ENCODE measurements around the gene MAP3K19. TPM values are rescaled to one million over a fixed set of nuclear protein-coding genes. Genes with fewer than 3 reads are reported as not detected.

Gene MAP3K19
- total RNA-seq, 4 donors from 2014 or later: not detected

GRCh38 chr2:134950886-134951285, 96.4 kb downstream of the MAP3K19 start:
- DNase-seq (ENCODE audit: low spot score): no peak
- no peak for ATAC-seq (ENCODE audit: low FRiP score)

DNA sequence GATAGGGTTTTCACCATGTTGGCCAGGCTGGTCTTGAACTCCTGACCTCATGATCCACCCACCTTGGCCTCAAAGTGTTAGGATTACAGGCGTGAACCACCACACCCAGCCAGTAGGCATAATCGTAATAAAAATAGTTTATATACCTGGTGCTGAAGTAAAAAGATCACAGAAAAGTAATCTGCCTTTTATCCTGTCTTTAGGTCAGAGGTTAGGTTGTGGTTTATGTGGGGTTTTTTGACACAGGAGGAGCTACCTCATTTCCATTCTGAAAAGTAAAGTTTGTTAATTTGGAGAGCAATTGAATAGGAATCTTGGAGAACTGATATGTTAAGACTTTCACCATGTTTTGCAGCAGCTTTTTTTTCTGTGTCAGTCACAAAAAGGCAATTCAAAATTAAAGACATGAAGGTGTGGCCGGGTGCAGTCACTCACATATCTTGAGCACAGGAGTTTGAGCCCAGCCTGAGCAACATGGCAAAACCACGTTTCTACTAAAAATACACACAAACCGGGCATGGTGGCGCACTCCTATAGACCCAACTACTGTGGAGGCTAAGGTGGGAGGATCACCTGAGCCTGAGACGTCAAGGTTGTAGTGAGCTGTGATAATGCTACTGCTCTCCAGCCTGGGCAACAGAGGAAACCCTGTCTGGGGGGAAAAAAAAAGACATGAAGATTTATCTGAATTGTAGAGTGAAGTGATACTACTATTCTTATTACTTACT, 97.1 kb downstream of the MAP3K19 start:
- TF ChIP-seq CTCF (IDR thresholded peaks at IDR 0.05): no peak
- no peak for DNase-seq (ENCODE audit: low spot score)
- ATAC-seq (ENCODE audit: low FRiP score): no peak

More at GRCh38 chr2:134950886-134951285, 96.4 kb downstream of the MAP3K19 start:
- no peak for TF ChIP-seq CTCF (IDR thresholded peaks at IDR 0.05)

DNA sequence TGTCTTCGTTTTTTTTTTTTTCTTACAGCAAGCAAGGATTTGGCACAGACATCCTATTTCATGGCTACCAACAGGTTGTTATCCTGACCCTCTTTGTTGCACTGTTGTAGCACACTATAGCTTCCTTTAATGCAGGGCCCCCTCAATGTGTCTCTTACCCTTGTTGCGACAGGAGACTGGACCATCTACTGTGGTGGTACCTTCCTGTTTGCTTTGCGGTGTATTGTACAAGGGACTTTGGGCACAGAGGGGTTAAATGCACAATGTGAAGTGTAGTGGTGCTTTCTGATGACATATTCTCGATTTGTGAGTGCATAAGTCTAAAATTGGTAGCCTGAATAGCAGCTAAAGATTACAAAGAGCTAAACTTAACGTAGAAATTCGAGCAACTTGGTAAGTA, 101.2 kb downstream of the MAP3K19 start:
- TF ChIP-seq CTCF (IDR thresholded peaks at IDR 0.05): no peak
- no peak for ATAC-seq (ENCODE audit: low FRiP score)
- DNase-seq (ENCODE audit: low spot score): no peak

DNA sequence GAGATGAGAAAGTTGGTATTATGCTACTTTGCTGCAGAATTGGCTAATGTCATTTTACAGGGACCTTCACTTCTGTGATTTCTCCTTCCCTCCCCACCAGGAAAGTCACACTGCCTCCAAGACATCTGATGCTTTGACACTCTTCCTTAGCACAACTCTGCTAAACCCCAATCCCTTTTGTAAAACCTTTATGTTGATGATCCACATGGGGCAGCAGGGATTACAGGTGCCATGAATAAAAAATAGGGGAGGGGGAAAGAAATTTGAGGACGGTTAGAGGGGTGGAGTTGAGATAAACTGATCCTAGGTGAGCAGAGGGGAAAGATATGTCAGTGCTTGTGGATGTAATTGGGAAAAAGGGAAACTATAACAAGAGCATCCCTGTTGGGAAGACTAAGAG, 102.3 kb downstream of the MAP3K19 start:
- no peak for TF ChIP-seq CTCF (IDR thresholded peaks at IDR 0.05)
- ATAC-seq (ENCODE audit: low FRiP score) (no peak), DNase-seq (ENCODE audit: low spot score) (no peak)

GRCh38 chr2:134943540-134943939, 103.7 kb downstream of the MAP3K19 start:
- TF ChIP-seq CTCF (IDR thresholded peaks at IDR 0.05): no peak
- ATAC-seq (ENCODE audit: low FRiP score): no peak
- no peak for DNase-seq (ENCODE audit: low spot score)

GRCh38 chr2:134936691-134937090, 110.6 kb downstream of the MAP3K19 start:
- DNase-seq (ENCODE audit: low spot score) (no peak), ATAC-seq (ENCODE audit: low FRiP score) (no peak)
- no peak for TF ChIP-seq CTCF (IDR thresholded peaks at IDR 0.05)

DNA sequence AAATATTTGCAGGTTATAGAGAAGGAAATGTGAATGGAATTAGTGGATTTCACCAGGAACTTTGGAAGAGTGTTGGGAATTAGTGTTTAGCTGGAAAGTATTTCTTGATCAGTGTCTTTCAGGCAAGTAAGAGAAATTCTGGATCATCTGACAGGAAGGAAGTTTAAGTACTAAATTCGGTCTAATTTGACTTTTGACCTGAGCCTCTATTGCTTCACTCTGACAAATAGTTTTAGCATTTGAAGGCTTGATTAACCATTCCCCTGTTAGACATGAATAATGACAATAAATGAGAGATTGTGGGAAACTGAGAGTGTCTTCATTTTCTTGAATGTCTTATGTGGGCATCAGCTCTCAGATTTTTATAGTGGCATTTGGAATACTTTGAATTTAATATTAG, 112.6 kb downstream of the MAP3K19 start:
- DNase-seq (ENCODE audit: low spot score): no peak
- no peak for TF ChIP-seq CTCF (IDR thresholded peaks at IDR 0.05)
- ATAC-seq (ENCODE audit: low FRiP score): no peak
